Spleen (tissue), 11 donors: ENCODE data around the gene TRPV2. TPM values are rescaled to one million over a fixed set of nuclear protein-coding genes. Genes with fewer than 3 reads are reported as not detected.

Experiments
- DNase-seq: peaks from one replicate; pipeline ENCODE4 v3.0.0-alpha.2; 2020
- H3K27ac ChIP-seq, 8 donors: fragments of 200-600 bp; sonication (generic) in 7 of 8; 1 replicate in 4 of 8; 2 replicates in 4 of 8; pipeline versions ENCODE4 v1.5.0 to v1.8.0; 2016 to 2021; ENCODE audit warnings: inconsistent platforms in 4 of 8, mild to moderate bottlenecking in 4 of 8, moderate library complexity in 1 of 8
- H3K27me3 ChIP-seq, 7 donors: fragments of 200-600 bp; sonication (generic) in 6 of 7; replicated peaks in 1 of 7; 1 replicate in 4 of 7; 2 replicates in 3 of 7; pipeline versions ENCODE4 v1.5.0 to v1.8.0; 2016 to 2021; ENCODE audit warnings: inconsistent platforms in 3 of 7, mild to moderate bottlenecking in 1 of 7
- H3K36me3 ChIP-seq, 6 donors: fragments of 200-600 bp; sonication (generic) in 5 of 6; 1 replicate in 4 of 6; 2 replicates in 2 of 6; pipeline versions ENCODE4 v1.5.0 to v1.8.0; 2016 to 2021; ENCODE audit warnings: inconsistent platforms in 2 of 6
- H3K4me1 ChIP-seq, 6 donors: fragments of 200-600 bp; sonication (generic) in 5 of 6; 1 replicate in 3 of 6; 2 replicates in 3 of 6; pipeline versions ENCODE4 v1.5.0 to v1.8.0; 2016 to 2021; ENCODE audit warnings: inconsistent platforms in 3 of 6
- H3K4me3 ChIP-seq, 8 donors: fragments of 200-600 bp; sonication (generic) in 7 of 8; 1 replicate in 4 of 8; 2 replicates in 4 of 8; pipeline versions ENCODE4 v1.5.0 to v1.8.0; 2016 to 2021; ENCODE audit warnings: inconsistent platforms in 4 of 8, mild to moderate bottlenecking in 4 of 8, moderate library complexity in 2 of 8
- H3K9me3 ChIP-seq, 8 donors: fragments of 200-600 bp; sonication (generic) in 7 of 8; 1 replicate in 4 of 8; 2 replicates in 4 of 8; pipeline versions ENCODE4 v1.5.0 to v1.8.0; 2016 to 2021; ENCODE audit warnings: inconsistent platforms in 4 of 8
- POLR2A ChIP-seq, 3 donors: fragments of 450-650 bp; IDR thresholded peaks; one replicate each; pipeline ENCODE4 v1.5.1; 2017; ENCODE audit warnings: antibody characterized with exemption in 3 of 3, mild to moderate bottlenecking in 1 of 3
- POLR2AphosphoS5 ChIP-seq, 3 donors: sonication (generic); formaldehyde crosslinking; IDR thresholded peaks; one replicate each; pipeline ENCODE4 v1.5.1; 2017; ENCODE audit warnings: antibody characterized with exemption in 3 of 3
- WGBS, 5 donors: extraction: QIAGEN DNeasy Blood & Tissue Kit in 3 of 5; methylation state at CpG; one replicate each; pipeline versions ENCODE4 v1.1.5 to v1.1.7; 2013 to 2018; 5-methylcytosine and 5-hydroxymethylcytosine counted together
- intact Hi-C: fragments of 100-400 bp; cut with DNase I; formaldehyde crosslinking; loops from one replicate; pipeline ENCODE4 v1.15.0; 2023; ENCODE audit warnings: low total_unique reads
- polyA plus RNA-seq, 3 donors: library from polyadenylated mRNA; stranded (reverse); fragments of 200-250 nt; gene quantifications; one replicate each; pipeline ENCODE4 v1.2.1, GENCODE V29; 2013
- total RNA-seq, 7 donors: library from RNA; depleted of rRNA in 3 of 7; stranded (reverse); fragments of >200 nt in 3 of 7; fragmentation: NEBNext Ultra II Directional in 4 of 7; extraction: Animal tissue kit (Norgen Biotek cat#: 25700) in 4 of 7; gene quantifications; one replicate each; pipeline versions ENCODE4 v1.1.0 to v1.2.1, GENCODE V29; 2016 to 2021
- TF ChIP-seq, protein P1 (sequence below), 11 experiments: fragments of 200-600 bp in 7 of 11; fragments of 450-650 bp in 4 of 11; sonication (generic) in 4 of 11; IDR thresholded peaks in 8 of 11; conservative IDR thresholded peaks in 3 of 11; 1 replicate in 7 of 11; 2 replicates in 4 of 11; pipeline versions ENCODE4 v1.4.0 to v1.8.0; 2016 to 2021; ENCODE audit warnings: antibody characterized with exemption in 11 of 11, inconsistent platforms in 4 of 11, mild to moderate bottlenecking in 1 of 11
- donor health status: healthy with polysubstance abuse.
- donor health status: DM: no; HTN: no; CAD: no; lungs with moderate emphysema.
- donor health status: DM: no; HTN: no; CAD: no.
- donor health status: Bipolar disorder and iron deficiency.
- donor health status: healthy.
- donor health status: DM: no; HTN: no; CAD: no.
- donor health status: DM: yes; HTN: yes; CAD: no.

Gene TRPV2
- total and polyA plus RNA-seq, 10 donors = 37.0 to 85.7 (median 52.6) TPM

- 85 to 89% (median 88%) methylated on average over 13 of the region's 13 CpGs for WGBS, 5 donors
- Histone ChIP-seq H3K4me3 (no peak overlapping the region), H3K27me3 (no peaks in the 10 kb centered on the region), H3K27ac (peak overlapping the region in 1 of 8 donors; percentile 17), H3K9me3 (no peaks in the 10 kb centered on the region), H3K4me1 (peaks cover 3 to 64% (median 32%) of the 10 kb centered on the region in 6 donors), H3K36me3 (no peaks in the 10 kb centered on the region)
- TF ChIP-seq, protein P1, sequence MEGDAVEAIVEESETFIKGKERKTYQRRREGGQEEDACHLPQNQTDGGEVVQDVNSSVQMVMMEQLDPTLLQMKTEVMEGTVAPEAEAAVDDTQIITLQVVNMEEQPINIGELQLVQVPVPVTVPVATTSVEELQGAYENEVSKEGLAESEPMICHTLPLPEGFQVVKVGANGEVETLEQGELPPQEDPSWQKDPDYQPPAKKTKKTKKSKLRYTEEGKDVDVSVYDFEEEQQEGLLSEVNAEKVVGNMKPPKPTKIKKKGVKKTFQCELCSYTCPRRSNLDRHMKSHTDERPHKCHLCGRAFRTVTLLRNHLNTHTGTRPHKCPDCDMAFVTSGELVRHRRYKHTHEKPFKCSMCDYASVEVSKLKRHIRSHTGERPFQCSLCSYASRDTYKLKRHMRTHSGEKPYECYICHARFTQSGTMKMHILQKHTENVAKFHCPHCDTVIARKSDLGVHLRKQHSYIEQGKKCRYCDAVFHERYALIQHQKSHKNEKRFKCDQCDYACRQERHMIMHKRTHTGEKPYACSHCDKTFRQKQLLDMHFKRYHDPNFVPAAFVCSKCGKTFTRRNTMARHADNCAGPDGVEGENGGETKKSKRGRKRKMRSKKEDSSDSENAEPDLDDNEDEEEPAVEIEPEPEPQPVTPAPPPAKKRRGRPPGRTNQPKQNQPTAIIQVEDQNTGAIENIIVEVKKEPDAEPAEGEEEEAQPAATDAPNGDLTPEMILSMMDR (IDR thresholded peaks at IDR 0.05 in 8 of 11, conservative IDR thresholded peaks at IDR 0.05 in 3 of 11) = no peak
- no peak for TF ChIP-seq POLR2AphosphoS5 (IDR thresholded peaks at IDR 0.05)
- no peak for TF ChIP-seq POLR2A (IDR thresholded peaks at IDR 0.05)
- intact Hi-C loops = no loop called here
- DNase-seq = no peak
Measured at GRCh38 chr17:16474012-16474725, 58.8 kb downstream of the TRPV2 start.

DNA sequence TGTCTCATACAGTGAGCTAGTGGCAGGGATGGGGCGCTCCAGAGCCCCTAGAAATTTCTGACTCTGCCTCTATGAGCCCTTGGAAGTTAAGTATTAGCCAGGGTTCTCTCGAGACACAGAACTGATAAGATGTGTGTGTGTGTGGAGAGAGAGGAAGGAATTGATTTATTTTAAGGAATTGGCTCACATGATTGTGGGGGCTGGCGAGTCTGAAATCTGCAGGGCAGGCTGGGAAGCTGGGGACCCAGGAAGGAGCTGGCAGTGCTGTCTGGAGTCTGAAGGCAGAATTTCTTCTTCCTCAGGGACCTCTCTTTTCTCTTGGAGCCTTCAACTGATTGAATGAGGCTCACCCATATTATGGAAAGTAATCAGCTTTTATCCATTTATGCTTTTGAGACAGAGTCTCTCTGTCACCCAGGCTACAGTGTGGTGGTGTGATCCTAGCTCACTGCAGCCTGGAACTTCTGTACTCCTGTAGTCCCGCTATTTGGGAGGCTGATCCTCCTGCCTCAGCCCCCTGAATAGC, 59.9 kb downstream of the TRPV2 start:
- no peak overlapping the region for H3K4me3 ChIP-seq
- no peak overlapping the region for H3K27ac ChIP-seq
- 69 to 87% (median 70%) methylated on average over 4 of the region's 4 CpGs for WGBS, 5 donors
- intact Hi-C loops = no loop called here
- H3K36me3 ChIP-seq = no peaks in the 10 kb centered on the region
- peaks cover 0 to 54% (median 25%) of the 10 kb centered on the region in 6 donors for H3K4me1 ChIP-seq
- TF ChIP-seq, protein P1 (IDR thresholded peaks at IDR 0.05 in 8 of 11, conservative IDR thresholded peaks at IDR 0.05 in 3 of 11) = no peak
- TF ChIP-seq POLR2A (IDR thresholded peaks at IDR 0.05) (no peak), POLR2AphosphoS5 (IDR thresholded peaks at IDR 0.05) (no peak)
- no peaks in the 10 kb centered on the region for H3K27me3 ChIP-seq
- no peak for DNase-seq
- no peaks in the 10 kb centered on the region for H3K9me3 ChIP-seq

DNA sequence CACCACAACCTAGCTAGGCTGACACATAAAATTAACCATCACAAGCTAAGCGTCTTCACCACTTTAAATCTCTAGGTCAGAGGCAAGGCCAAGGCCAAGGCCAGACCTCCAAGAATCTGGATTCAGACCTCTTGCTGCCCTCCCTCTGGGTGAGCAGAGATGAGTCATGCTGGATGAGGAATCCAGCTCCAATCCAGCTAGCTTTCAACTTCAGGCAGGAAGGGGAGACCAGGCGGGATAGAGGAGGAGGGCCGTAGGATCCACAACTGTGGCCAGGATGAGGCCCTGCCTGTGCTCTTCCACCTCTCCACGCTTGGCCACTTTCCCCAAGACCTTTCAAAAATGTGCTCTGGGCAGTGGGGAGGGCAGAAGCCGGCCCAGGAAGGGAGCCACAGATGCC, 61.9 kb downstream of the TRPV2 start:
- intact Hi-C loops = no loop called here
- DNase-seq = no peak
- no peaks in the 10 kb centered on the region for H3K36me3 ChIP-seq
- no peaks in the 10 kb centered on the region for H3K9me3 ChIP-seq
- peaks cover 0 to 42% (median 14%) of the 10 kb centered on the region in 6 donors for H3K4me1 ChIP-seq
- H3K27me3 ChIP-seq = no peaks in the 10 kb centered on the region
- H3K4me3 ChIP-seq = no peak overlapping the region
- TF ChIP-seq POLR2A (IDR thresholded peaks at IDR 0.05) (no peak), POLR2AphosphoS5 (IDR thresholded peaks at IDR 0.05) (peak in 2 of 3 donors; percentile 17 to 56)
- TF ChIP-seq, protein P1 (IDR thresholded peaks at IDR 0.05 in 8 of 11, conservative IDR thresholded peaks at IDR 0.05 in 3 of 11) = no peak
- WGBS, 5 donors = 44 to 74% (median 61%) methylated on average over 4 to 5 of the region's 5 CpGs
- H3K27ac ChIP-seq = peak overlapping the region in 7 of 8 donors; percentile 54 to 80 (median 66)

- TF ChIP-seq, protein P1 (IDR thresholded peaks at IDR 0.05 in 8 of 11, conservative IDR thresholded peaks at IDR 0.05 in 3 of 11) = no peak
- TF ChIP-seq POLR2A (IDR thresholded peaks at IDR 0.05) (no peak), POLR2AphosphoS5 (IDR thresholded peaks at IDR 0.05) (no peak)
- H3K4me3 ChIP-seq = no peak overlapping the region
- no peaks in the 10 kb centered on the region for H3K36me3 ChIP-seq
- peaks cover 0 to 40% (median 13%) of the 10 kb centered on the region in 6 donors for H3K4me1 ChIP-seq
- H3K27ac ChIP-seq = peak overlapping the region in 7 of 8 donors; percentile 54 to 80 (median 66)
- intact Hi-C loops = no loop called here
- 77 to 84% (median 81%) methylated on average over 7 to 8 of the region's 8 CpGs for WGBS, 5 donors
- H3K27me3 ChIP-seq = no peaks in the 10 kb centered on the region
- no peaks in the 10 kb centered on the region for H3K9me3 ChIP-seq
- no peak for DNase-seq
Measured at GRCh38 chr17:16477666-16478065, 62.3 kb downstream of the TRPV2 start.
